ENCODE results near the gene NRM. TPM values are rescaled to one million over a fixed set of nuclear protein-coding genes. Genes with fewer than 3 reads are reported as not detected.

NRM gene
- total RNA-seq, 1 experiment from 2014 or later = 5.3 TPM

DNA sequence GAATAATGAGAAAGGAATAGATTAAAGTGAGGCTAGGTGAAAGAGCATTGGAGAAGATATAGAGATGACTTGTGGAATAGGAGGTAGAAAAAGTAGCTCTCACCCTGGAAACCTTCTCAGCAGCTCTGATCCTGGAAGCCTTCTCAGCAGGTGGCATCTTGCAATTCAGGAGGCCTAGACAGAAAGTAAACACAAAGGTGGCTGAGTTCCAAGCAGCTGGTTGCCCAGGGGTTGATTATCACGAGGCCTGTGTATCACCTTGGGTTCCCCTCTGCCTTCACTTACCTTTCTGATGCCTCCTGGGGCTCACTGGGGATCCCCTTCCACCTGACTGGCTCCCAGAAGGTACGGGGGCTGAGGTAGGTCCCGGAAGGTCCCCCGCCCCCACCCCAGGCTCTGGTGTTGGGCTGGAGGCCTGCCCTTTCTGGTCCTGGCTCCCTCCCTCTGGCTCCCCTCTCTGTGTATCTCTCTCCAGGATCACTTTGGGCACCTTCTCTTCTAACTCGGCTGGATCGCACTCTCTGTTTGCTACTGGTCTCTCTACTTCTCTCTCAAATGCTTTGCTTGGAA, 16.6 kb upstream of the NRM start:
- ChIA-PET POLR2A (interaction anchor here (0.6 to 1.9 kb wide), 7 partner anchors 10 to 94 kb away, joined by 3 to 9 read pairs (median 3); partner anchors contain the start of gene MDC1), CTCF (interaction anchor here (0.9 kb wide), 1 partner anchor 10 kb away, joined by 3 read pairs; the partner anchor contains the start of gene MDC1)
- no peaks in the 10 kb centered on the region for H3K27me3 Mint-ChIP-seq (ENCODE audit: insufficient read depth, unreplicated experiment)
- H3K4me1 Mint-ChIP-seq (ENCODE audit: insufficient read depth, unreplicated experiment) = peaks cover 17% of the 10 kb centered on the region
- BruUV-seq (replicated peaks) = no TSS peak
- no peaks in the 10 kb centered on the region for H3K9me3 Mint-ChIP-seq (ENCODE audit: unreplicated experiment)
- peaks cover 42% of the 10 kb centered on the region for H3K36me3 Mint-ChIP-seq (ENCODE audit: insufficient read depth, unreplicated experiment)
- no peak for TF ChIP-seq CTCF (IDR thresholded peaks at IDR 0.05; ENCODE audit: unreplicated experiment)
- H3K4me3 Mint-ChIP-seq (ENCODE audit: unreplicated experiment) = no peak overlapping the region
- peak overlapping the region; percentile 62 for H3K27ac Mint-ChIP-seq (ENCODE audit: low read depth, unreplicated experiment)
- intact Hi-C loops (cut with micrococcal nuclease) = no loop called here
- DNase-seq (ENCODE audit: unreplicated experiment) = peak; percentile 75

DNA sequence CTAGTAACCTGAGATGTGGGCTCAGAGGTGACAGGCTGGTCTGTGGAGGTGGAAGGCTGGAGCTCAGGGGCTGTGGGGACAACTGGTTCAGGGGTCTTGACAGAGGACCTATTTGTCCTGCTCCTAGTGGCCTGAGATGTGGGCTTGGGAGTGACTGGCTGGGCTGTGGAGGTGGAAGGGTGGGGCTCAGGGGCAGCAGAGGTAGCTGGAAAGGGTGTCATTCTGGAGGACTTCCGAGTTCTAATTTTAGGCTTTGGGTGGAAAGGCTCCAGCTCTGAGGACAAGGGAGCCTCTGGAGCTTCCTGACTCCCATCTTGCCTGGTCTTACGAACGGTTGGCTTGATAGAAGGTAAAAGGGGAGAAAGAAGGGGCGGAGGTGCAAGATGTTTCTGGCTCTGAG, 14.8 kb upstream of the NRM start:
- H3K27me3 Mint-ChIP-seq (ENCODE audit: insufficient read depth, unreplicated experiment) = no peaks in the 10 kb centered on the region
- peaks cover 16% of the 10 kb centered on the region for H3K4me1 Mint-ChIP-seq (ENCODE audit: insufficient read depth, unreplicated experiment)
- H3K9me3 Mint-ChIP-seq (ENCODE audit: unreplicated experiment) = no peaks in the 10 kb centered on the region
- H3K36me3 Mint-ChIP-seq (ENCODE audit: insufficient read depth, unreplicated experiment) = peaks cover 34% of the 10 kb centered on the region
- no peak overlapping the region for H3K27ac Mint-ChIP-seq (ENCODE audit: low read depth, unreplicated experiment)
- no TSS peak for BruUV-seq (replicated peaks)
- DNase-seq (ENCODE audit: unreplicated experiment) = no peak
- CTCF ChIA-PET = interaction anchor here (1.5 to 2.8 kb wide), 2 partner anchors 9 to 16 kb away, joined by 5 to 14 read pairs; partner anchors contain the start of gene TUBB
- intact Hi-C loops (cut with micrococcal nuclease) = no loop called here
- no peak for TF ChIP-seq CTCF (IDR thresholded peaks at IDR 0.05; ENCODE audit: unreplicated experiment)
- POLR2A ChIA-PET = interaction anchor here (0.7 to 1.4 kb wide), 3 partner anchors 10 to 14 kb away, joined by 4 to 7 read pairs (median 5); partner anchors contain the start of genes MDC1 and NRM
- H3K4me3 Mint-ChIP-seq (ENCODE audit: unreplicated experiment) = no peak overlapping the region

DNA sequence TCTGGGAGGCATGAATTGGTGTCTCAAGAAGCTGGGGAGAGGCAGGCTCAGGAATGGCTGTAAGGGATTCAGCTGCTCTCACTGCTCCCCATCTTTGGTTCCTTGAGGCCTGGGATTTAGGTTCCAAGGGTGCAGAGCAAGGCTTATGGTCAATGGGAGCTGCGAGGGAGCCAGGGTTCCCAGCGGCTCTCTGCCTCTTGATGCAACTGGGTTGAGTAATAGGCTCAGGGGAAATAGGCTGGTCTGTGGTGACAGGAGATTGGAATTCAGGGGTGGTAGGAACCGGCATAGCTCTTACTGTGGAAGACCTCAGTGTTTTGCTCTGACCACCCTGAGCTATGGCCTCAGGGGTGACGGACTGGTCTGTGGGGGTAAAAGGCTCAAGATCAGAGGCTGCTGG, 13.0 kb upstream of the NRM start:
- H3K27me3 Mint-ChIP-seq (ENCODE audit: insufficient read depth, unreplicated experiment) = no peaks in the 10 kb centered on the region
- BruUV-seq (replicated peaks) = no TSS peak
- no peak overlapping the region for H3K27ac Mint-ChIP-seq (ENCODE audit: low read depth, unreplicated experiment)
- TF ChIP-seq CTCF (IDR thresholded peaks at IDR 0.05; ENCODE audit: unreplicated experiment) = no peak
- no peak for DNase-seq (ENCODE audit: unreplicated experiment)
- H3K9me3 Mint-ChIP-seq (ENCODE audit: unreplicated experiment) = no peaks in the 10 kb centered on the region
- POLR2A ChIA-PET = interaction anchor here (0.6 to 2.1 kb wide), 7 partner anchors 9 to 119 kb away, joined by 3 to 11 read pairs (median 3); partner anchors contain the start of genes MDC1 and NRM
- intact Hi-C loops (cut with micrococcal nuclease) = no loop called here
- H3K4me3 Mint-ChIP-seq (ENCODE audit: unreplicated experiment) = no peak overlapping the region
- peaks cover 21% of the 10 kb centered on the region for H3K4me1 Mint-ChIP-seq (ENCODE audit: insufficient read depth, unreplicated experiment)
- H3K36me3 Mint-ChIP-seq (ENCODE audit: insufficient read depth, unreplicated experiment) = peaks cover 30% of the 10 kb centered on the region
- CTCF ChIA-PET = interaction anchor here (0.9 to 2.8 kb wide), 4 partner anchors 8 to 39 kb away, joined by 3 to 14 read pairs (median 4); partner anchors contain the start of gene TUBB

DNA sequence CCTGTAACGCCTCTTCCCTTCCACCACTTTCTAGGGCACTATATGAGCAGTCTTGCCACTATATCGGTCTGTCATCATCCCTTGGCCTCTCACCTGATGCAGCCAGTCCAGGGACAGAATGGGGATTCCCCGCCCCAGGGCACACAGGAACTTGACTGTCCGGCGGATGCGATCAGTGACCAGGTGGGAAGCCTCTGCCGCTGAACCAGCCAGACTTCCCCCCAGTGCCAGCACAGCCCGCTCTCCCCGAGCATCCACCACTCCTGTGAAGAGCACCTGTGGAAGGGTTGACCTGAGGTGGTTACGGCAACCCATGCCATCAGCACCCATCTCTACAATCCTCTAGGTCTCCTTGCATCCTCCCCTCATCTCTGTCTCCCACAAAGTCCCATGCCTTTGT, 12.2 kb upstream of the NRM start:
- no peaks in the 10 kb centered on the region for H3K27me3 Mint-ChIP-seq (ENCODE audit: insufficient read depth, unreplicated experiment)
- H3K27ac Mint-ChIP-seq (ENCODE audit: low read depth, unreplicated experiment) = no peak overlapping the region
- intact Hi-C loops (cut with micrococcal nuclease) = no loop called here
- POLR2A ChIA-PET = interaction anchor here (1.2 to 2.1 kb wide), 2 partner anchors 12 to 14 kb away, joined by 8 to 11 read pairs; partner anchors contain the start of genes MDC1 and NRM
- no peak for TF ChIP-seq CTCF (IDR thresholded peaks at IDR 0.05; ENCODE audit: unreplicated experiment)
- H3K4me3 Mint-ChIP-seq (ENCODE audit: unreplicated experiment) = no peak overlapping the region
- no peak for DNase-seq (ENCODE audit: unreplicated experiment)
- peaks cover 19% of the 10 kb centered on the region for H3K4me1 Mint-ChIP-seq (ENCODE audit: insufficient read depth, unreplicated experiment)
- peaks cover 25% of the 10 kb centered on the region for H3K36me3 Mint-ChIP-seq (ENCODE audit: insufficient read depth, unreplicated experiment)
- no TSS peak for BruUV-seq (replicated peaks)
- CTCF ChIA-PET = interaction anchor here (0.5 to 1.0 kb wide), 3 partner anchors 9 to 1070 kb away, joined by 3 to 5 read pairs (median 3); no protein-coding TSS in a partner anchor
- H3K9me3 Mint-ChIP-seq (ENCODE audit: unreplicated experiment) = no peaks in the 10 kb centered on the region

Measured in MCF 10A (cell line).